Immature natural killer cell (primary cell): ENCODE measurements around the gene CFAP52. TPM values are rescaled to one million over a fixed set of nuclear protein-coding genes. Genes with fewer than 3 reads are reported as not detected.
"Not testable (repeated sequence)": the region's sequence is repeated elsewhere in the genome, so short reads cannot be mapped to it uniquely, and the experiment has no call there.

ENCODE experiments used
- DNase-seq, 3 donors: peaks; one replicate each; pipeline ENCODE4 v3.0.0; 2022; ENCODE audit warnings: mixed read lengths in 1 of 3
- H3K27ac Mint-ChIP-seq, 6 donors: one replicate each; pipeline ENCODE4 v1.8.0; 2020; ENCODE audit warnings: mixed read lengths in 6 of 6, mild to moderate bottlenecking in 5 of 6, inconsistent platforms in 4 of 6, moderate library complexity in 3 of 6
- H3K27me3 Mint-ChIP-seq, 3 donors: one replicate each; pipeline ENCODE4 v1.8.0; 2020 to 2021; ENCODE audit warnings: low read depth in 3 of 3, mild to moderate bottlenecking in 3 of 3, mixed read lengths in 3 of 3, moderate library complexity in 3 of 3, inconsistent platforms in 1 of 3
- H3K36me3 Mint-ChIP-seq, 3 donors: one replicate each; pipeline ENCODE4 v1.8.0; 2020; ENCODE audit warnings: mixed read lengths in 3 of 3, inconsistent platforms in 2 of 3, mild to moderate bottlenecking in 2 of 3
- H3K4me1 Mint-ChIP-seq, 2 donors: one replicate each; pipeline ENCODE4 v1.8.0; 2020; ENCODE audit warnings: inconsistent platforms in 2 of 2, mild to moderate bottlenecking in 2 of 2, mixed read lengths in 2 of 2, moderate library complexity in 1 of 2
- H3K4me3 Mint-ChIP-seq, 5 donors: one replicate each; pipeline ENCODE4 v1.8.0; 2020; ENCODE audit warnings: mild to moderate bottlenecking in 5 of 5, mixed read lengths in 5 of 5, inconsistent platforms in 3 of 5, moderate library complexity in 3 of 5
- H3K9me3 Mint-ChIP-seq, 6 donors: one replicate each; pipeline ENCODE4 v1.8.0; 2020; ENCODE audit warnings: mild to moderate bottlenecking in 6 of 6, mixed read lengths in 6 of 6, inconsistent platforms in 4 of 6, moderate library complexity in 3 of 6
- polyA plus RNA-seq, 3 donors: library from polyadenylated mRNA; unstranded; fragments of 300-500 nt; fragmentation: Illumina TruSeq; gene quantifications; one replicate each; pipeline ENCODE4 v1.2.3, GENCODE V29; 2021

Gene CFAP52
- polyA plus RNA-seq, 3 donors from 2014 or later, result not detected

DNA sequence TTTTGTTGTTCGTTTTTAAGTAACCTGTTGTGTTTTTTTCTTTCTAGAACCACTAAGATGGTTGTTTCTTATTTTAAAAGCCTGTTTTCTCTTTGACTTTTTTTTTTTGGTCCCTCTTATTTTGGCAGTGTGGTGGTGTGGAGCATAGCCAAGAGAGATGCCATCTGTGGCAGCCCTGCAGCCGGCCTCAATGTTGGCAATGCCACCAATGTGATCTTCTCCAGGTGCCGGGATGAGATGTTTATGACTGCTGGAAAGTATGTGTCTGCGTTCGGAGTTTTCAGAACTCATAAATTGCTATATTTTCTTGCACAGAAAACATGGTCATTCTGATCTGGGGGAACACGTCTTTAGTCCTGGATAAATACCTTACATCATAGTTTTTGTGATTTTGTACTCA is 17.6 kb downstream of the CFAP52 start:
- H3K36me3 Mint-ChIP-seq, result peaks cover 0 to 4% (median 0%) of the 10 kb centered on the region in 3 donors
- H3K4me3 Mint-ChIP-seq, result no peak overlapping the region
- no peaks in the 10 kb centered on the region for H3K4me1 Mint-ChIP-seq
- H3K27ac Mint-ChIP-seq, result no peak overlapping the region
- no peaks in the 10 kb centered on the region for H3K9me3 Mint-ChIP-seq
- H3K27me3 Mint-ChIP-seq, result peaks cover 2 to 14% (median 2%) of the 10 kb centered on the region in 3 donors
- DNase-seq, result no peak

DNA sequence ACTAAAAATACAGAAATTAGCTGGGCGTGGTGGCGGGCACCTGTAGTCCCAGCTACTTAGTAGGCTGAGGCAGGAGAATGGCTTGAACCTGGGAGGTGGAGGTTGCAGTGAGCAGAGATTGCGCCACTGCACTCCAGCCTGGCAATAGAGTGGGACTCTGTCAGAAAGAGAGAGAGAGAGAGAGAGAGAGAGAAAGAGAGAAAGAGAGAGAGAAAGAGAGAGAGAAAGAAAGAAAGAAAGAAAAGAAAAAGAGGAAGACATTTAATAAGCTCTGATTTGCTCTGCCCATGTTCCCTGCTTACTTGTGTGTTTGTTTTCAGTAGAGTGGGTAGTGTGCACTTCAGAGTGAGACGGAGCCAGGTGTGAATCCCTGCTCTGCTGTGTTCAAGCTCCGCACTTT is 21.2 kb downstream of the CFAP52 start:
- H3K4me3 Mint-ChIP-seq, H3K9me3 Mint-ChIP-seq, H3K4me1 Mint-ChIP-seq, H3K36me3 Mint-ChIP-seq, H3K27ac Mint-ChIP-seq, DNase-seq: not testable (repeated sequence)
- H3K27me3 Mint-ChIP-seq, result peaks cover 0 to 15% (median 2%) of the 10 kb centered on the region in 3 donors

DNA sequence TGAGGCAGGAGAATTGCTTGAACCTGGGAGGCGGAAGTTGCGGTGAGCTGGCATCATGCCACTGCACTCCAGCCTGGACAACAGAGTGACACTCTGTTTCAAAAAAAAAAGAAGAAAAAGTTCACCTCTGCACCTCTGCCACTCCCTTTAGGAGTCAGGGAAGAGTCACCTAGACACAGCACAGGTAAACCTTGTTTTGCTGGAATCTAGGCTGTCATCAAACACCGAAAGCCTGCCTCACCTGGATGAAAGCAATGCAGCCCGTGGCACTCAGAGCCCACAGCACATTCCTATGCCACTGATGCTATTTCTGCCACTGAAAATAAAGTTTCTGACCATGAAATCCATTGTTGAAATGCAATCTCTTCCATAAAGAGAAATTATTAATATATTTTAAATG is 22.2 kb downstream of the CFAP52 start:
- no peaks in the 10 kb centered on the region for H3K9me3 Mint-ChIP-seq
- H3K27ac Mint-ChIP-seq, result no peak overlapping the region
- no peak for DNase-seq
- H3K36me3 Mint-ChIP-seq, result peaks cover 0 to 4% (median 0%) of the 10 kb centered on the region in 3 donors
- H3K27me3 Mint-ChIP-seq, result peaks cover 1 to 16% (median 2%) of the 10 kb centered on the region in 3 donors
- no peaks in the 10 kb centered on the region for H3K4me1 Mint-ChIP-seq
- no peak overlapping the region for H3K4me3 Mint-ChIP-seq

DNA sequence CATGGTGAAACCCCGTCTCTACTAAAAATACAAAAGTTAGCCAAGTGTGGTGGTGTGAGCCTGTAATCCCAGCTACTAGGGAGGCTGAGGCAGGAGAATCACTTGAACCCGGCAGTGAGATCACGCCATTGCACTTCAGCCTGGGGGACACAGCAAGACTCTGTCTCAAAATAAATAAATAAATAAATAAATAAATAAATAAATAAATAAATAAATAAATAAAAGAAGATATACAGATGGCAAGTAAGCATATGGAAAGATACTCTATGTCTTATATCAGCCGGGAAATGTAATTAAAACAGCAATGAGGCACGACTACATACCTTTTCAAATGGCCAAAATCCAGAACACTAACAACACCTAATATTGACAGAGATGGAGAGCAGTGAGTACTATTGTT is 28.1 kb downstream of the CFAP52 start:
- not testable (repeated sequence) for DNase-seq, H3K4me1 Mint-ChIP-seq, H3K9me3 Mint-ChIP-seq, H3K36me3 Mint-ChIP-seq, H3K27me3 Mint-ChIP-seq, H3K27ac Mint-ChIP-seq, H3K4me3 Mint-ChIP-seq

DNA sequence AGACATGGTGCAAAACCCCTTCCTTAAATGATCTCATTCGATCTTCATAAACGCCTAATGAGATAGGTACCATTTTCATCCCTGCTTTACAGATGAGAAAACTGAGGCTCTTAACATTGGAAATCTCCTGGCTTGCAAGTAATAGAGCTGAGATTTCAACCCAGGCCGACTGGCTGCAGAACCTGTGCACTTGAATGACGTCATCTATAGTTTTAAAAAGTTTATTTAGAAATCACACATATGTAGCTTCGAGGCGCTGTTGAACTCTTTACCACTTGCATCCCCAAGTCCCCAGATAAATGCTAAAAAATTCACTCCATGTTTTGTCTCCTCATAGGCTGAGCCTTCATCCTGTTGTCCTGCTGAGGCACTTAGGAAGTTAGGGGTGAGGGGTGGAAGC is 30.0 kb downstream of the CFAP52 start:
- Mint-ChIP-seq H3K27me3 (peaks cover 2 to 11% (median 8%) of the 10 kb centered on the region in 3 donors), H3K9me3 (no peaks in the 10 kb centered on the region), H3K36me3 (no peaks in the 10 kb centered on the region), H3K4me3 (no peak overlapping the region), H3K4me1 (no peaks in the 10 kb centered on the region), H3K27ac (no peak overlapping the region)
- DNase-seq, result no peak

DNA sequence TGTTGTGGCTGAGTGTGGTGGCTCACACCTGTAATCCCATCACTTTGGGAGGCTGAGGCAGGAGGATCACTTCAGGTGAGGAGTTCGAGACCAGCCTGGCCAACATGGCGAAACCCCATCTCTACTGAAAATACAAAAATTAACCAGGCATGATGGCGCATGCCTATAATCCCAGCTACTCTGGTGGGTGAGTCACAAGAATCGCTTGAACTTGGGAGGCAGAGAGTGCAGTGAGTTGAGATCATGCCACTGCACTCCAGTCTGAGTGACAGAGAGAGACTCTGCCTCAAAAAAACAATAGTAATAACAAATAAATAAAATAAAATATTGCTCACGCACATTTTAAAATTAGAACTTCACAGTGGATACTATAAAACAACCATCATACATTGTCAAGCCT is 30.6 kb downstream of the CFAP52 start:
- H3K4me3 Mint-ChIP-seq, H3K27ac Mint-ChIP-seq, DNase-seq, H3K9me3 Mint-ChIP-seq, H3K36me3 Mint-ChIP-seq, H3K4me1 Mint-ChIP-seq: not testable (repeated sequence)
- H3K27me3 Mint-ChIP-seq, result peaks cover 2 to 11% (median 8%) of the 10 kb centered on the region in 3 donors

DNA sequence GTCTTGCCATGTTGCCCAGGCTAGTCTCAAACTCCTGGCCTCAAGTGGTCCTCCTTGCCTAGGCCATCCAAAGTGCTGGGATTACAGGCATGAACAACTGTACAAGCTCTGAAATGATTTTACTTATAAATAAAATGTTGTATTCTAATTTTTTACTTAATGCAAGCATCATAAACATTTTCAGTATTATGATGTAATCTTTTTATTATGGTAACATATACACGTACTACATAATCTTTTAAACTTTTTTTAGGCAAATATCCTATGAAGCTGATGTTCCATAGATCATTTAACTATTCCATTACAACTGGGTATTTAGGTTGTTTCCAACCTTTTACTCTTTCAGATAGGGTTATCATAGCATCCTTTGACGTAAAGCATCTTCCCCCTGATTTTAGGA is 35.1 kb downstream of the CFAP52 start:
- Mint-ChIP-seq H3K36me3 (no peaks in the 10 kb centered on the region), H3K4me1 (no peaks in the 10 kb centered on the region), H3K4me3 (no peak overlapping the region), H3K9me3 (no peaks in the 10 kb centered on the region), H3K27ac (no peak overlapping the region), H3K27me3 (peaks cover 1 to 5% (median 2%) of the 10 kb centered on the region in 3 donors)
- no peak for DNase-seq

DNA sequence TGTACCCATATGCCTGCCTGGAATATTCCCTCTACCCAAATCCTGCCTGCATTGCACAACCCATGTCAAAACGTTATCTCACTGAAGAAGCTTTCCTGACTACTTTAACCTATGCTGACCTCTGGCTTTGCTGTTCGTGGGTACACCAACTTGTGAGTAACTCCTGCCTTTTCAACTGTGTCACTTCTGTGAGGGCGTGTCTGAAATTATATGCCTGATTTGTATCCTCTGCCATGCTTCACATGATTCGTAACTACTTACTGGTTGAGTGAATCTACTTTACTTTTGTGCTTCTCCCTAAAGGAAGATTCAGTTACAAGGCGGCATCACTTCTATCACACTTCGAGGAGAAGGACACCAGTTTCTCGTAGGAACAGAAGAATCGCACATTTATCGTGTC is 35.6 kb downstream of the CFAP52 start:
- H3K4me1 Mint-ChIP-seq, result no peaks in the 10 kb centered on the region

DNA sequence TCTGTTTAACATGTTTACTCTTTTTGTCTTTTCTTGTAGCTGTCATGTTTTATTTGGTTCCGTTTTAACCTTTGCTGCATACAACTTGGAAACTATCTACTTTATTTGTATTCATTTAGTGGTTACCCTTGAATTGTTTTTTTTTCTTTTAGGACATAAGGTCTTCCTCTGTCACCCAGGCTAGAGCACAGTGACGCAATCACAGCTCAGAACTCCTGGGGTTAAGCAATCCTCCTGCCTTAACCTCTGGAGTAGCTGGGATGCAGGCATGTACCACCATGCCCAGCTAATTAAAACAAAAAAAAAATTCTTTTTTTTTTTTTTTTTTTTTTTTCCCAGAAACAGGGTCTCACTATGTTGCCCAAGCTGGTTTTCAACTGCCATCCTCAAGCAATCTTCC is 39.0 kb downstream of the CFAP52 start:
- Mint-ChIP-seq H3K9me3 (no peaks in the 10 kb centered on the region), H3K27me3 (peaks cover 0 to 2% (median 0%) of the 10 kb centered on the region in 3 donors)

More for the DNA sequence above, 35.6 kb downstream of the CFAP52 start:
- H3K4me3 Mint-ChIP-seq, result no peak overlapping the region
- peaks cover 1 to 5% (median 2%) of the 10 kb centered on the region in 3 donors for H3K27me3 Mint-ChIP-seq
- DNase-seq, result no peak
- no peaks in the 10 kb centered on the region for H3K9me3 Mint-ChIP-seq
- no peak overlapping the region for H3K27ac Mint-ChIP-seq
- no peaks in the 10 kb centered on the region for H3K36me3 Mint-ChIP-seq

DNA sequence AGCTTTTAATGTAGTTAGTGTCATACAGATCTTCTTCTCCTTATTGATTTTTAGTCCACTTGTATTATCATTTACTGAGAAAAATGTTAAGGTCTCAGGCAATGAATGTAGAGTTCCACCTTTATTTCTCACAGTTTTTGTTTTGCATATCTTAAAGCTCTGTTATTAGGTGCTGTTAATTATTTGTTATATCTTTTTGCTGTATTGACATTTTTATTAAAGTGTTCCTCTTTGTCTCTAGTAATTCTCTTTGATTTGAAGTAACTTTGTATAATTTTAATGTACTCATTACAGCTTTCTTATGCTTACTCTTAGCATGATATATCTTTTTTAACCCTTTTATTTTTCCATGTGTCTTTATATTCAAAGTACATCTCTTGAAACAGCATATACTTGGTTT is 46.5 kb downstream of the CFAP52 start:
- H3K4me1 Mint-ChIP-seq, result peaks cover 0 to 3% of the 10 kb centered on the region in 2 donors
- no peak overlapping the region for H3K27ac Mint-ChIP-seq
- peaks cover 0 to 9% (median 8%) of the 10 kb centered on the region in 3 donors for H3K36me3 Mint-ChIP-seq
- no peak for DNase-seq
- no peak overlapping the region for H3K4me3 Mint-ChIP-seq
- peaks cover 0 to 8% (median 0%) of the 10 kb centered on the region in 3 donors for H3K27me3 Mint-ChIP-seq
- H3K9me3 Mint-ChIP-seq, result peaks cover 15 to 40% (median 31%) of the 10 kb centered on the region in 6 donors

More for the DNA sequence above, 39.0 kb downstream of the CFAP52 start:
- no peak for DNase-seq
- Mint-ChIP-seq H3K4me1 (no peaks in the 10 kb centered on the region), H3K36me3 (no peaks in the 10 kb centered on the region), H3K4me3 (no peak overlapping the region), H3K27ac (no peak overlapping the region)

DNA sequence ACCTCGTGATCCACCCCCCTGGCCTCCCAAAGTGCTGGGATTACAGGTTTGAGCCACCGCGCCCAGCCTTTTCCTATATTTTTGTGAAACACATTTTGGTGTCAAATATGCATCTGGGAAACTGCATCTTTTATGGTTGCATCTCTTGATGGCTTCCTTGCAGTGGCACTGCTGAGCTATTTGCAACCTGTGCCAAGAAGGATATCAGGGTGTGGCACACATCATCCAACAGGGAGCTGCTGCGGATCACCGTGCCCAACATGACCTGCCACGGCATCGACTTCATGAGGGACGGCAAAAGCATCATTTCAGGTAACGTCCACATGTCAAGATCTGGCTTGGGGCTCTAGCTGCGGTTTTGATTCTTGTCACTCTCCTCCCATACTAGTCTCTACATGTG is 52.1 kb downstream of the CFAP52 start:
- DNase-seq, result no peak
- Mint-ChIP-seq H3K4me1 (peaks cover 0 to 3% of the 10 kb centered on the region in 2 donors), H3K9me3 (peaks cover 7 to 23% (median 16%) of the 10 kb centered on the region in 6 donors), H3K4me3 (no peak overlapping the region), H3K27ac (no peak overlapping the region), H3K27me3 (peaks cover 2 to 13% (median 6%) of the 10 kb centered on the region in 3 donors), H3K36me3 (peaks cover 0 to 9% (median 7%) of the 10 kb centered on the region in 3 donors)

DNA sequence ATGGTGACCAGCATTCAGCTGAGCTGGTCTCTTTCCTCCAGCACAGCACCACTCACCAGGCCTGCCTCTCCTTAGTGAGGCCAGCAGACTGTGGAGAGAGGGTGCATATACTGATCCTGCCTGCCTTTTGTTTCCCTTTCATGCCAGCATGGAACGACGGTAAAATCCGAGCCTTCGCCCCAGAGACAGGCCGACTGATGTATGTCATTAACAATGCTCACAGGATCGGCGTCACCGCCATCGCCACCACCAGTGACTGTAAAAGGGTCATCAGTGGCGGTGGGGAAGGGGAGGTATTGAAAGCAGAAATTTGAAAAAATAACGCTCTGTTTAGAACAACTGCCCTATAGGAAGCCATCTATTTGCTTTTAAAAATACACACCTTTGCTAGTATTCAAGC is 56.3 kb downstream of the CFAP52 start:
- H3K27ac Mint-ChIP-seq, result no peak overlapping the region
- peaks cover 0 to 1% (median 0%) of the 10 kb centered on the region in 6 donors for H3K9me3 Mint-ChIP-seq
- DNase-seq, result no peak
- no peak overlapping the region for H3K4me3 Mint-ChIP-seq
- no peaks in the 10 kb centered on the region for H3K36me3 Mint-ChIP-seq
- no peaks in the 10 kb centered on the region for H3K4me1 Mint-ChIP-seq
- H3K27me3 Mint-ChIP-seq, result peaks cover 2 to 14% (median 9%) of the 10 kb centered on the region in 3 donors

DNA sequence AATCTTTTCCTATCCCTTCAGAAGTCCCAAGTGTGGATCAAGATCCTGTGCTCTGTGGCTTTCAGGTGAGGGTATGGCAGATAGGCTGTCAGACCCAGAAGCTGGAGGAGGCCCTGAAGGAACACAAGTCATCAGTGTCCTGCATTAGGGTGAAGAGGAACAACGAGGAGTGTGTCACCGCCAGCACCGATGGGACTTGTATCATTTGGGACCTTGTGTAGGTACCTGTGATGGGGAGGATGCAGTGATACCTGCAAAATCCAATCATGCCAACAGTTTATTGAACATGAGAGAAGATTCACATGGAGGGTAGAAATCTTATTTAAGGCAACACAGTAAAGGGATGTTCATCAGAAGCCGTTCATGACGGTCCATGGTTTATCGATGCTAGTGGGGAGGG is 58.9 kb downstream of the CFAP52 start:
- H3K27ac Mint-ChIP-seq, result no peak overlapping the region
- H3K9me3 Mint-ChIP-seq, result peaks cover 0 to 1% (median 0%) of the 10 kb centered on the region in 6 donors
- peaks cover 5 to 13% (median 11%) of the 10 kb centered on the region in 3 donors for H3K27me3 Mint-ChIP-seq
- no peaks in the 10 kb centered on the region for H3K36me3 Mint-ChIP-seq
- no peaks in the 10 kb centered on the region for H3K4me1 Mint-ChIP-seq
- H3K4me3 Mint-ChIP-seq, result no peak overlapping the region
- DNase-seq, result no peak

DNA sequence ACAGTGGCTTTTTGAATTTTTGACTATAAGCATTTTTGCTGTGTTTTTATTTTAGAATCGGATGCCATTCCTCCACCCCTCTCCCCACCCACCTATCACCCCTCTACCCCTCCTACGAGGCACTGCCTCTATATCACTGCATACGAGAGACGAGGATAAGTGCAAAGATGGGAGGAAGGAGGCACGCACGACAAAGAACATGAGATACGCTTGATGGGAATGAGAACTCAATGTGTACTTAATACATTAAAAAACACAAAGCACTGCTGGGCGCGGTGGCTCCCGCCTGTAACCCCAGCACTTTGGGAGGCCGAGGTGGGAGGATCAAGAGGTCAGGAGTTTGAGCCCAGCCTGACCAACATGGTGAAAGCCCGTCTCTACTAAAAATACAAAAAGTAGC is 60.1 kb downstream of the CFAP52 start:
- Mint-ChIP-seq H3K4me3 (no peak overlapping the region), H3K36me3 (no peaks in the 10 kb centered on the region), H3K9me3 (peaks cover 0 to 1% (median 0%) of the 10 kb centered on the region in 6 donors), H3K4me1 (no peaks in the 10 kb centered on the region), H3K27ac (no peak overlapping the region), H3K27me3 (peaks cover 5 to 13% (median 6%) of the 10 kb centered on the region in 3 donors)
- no peak for DNase-seq

DNA sequence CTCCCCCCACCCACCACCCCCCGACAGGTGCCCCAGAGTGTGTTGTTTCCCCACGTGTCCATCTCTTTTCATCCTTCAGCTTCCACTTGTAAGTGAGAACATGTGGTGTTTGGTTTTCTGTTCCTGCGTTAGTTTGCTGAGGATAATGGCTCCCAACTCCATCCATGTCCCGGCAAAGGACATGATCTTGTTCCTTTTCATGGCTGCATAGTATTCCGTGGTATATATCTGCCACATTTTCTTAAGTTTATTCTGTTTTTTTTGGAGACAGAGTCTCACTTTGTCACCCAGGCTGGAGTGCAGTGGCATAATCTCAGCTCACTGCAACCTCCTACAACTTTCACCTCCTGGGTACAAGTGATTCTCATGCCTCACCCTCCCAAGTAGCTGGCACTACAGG is 63.9 kb downstream of the CFAP52 start:
- not testable (repeated sequence) for DNase-seq, H3K9me3 Mint-ChIP-seq, H3K27ac Mint-ChIP-seq, H3K4me1 Mint-ChIP-seq, H3K4me3 Mint-ChIP-seq, H3K36me3 Mint-ChIP-seq, H3K27me3 Mint-ChIP-seq
